Hepatocyte (in vitro differentiated cells): ENCODE results near the gene DUSP10. TPM values are rescaled to one million over a fixed set of nuclear protein-coding genes. Genes with fewer than 3 reads are reported as not detected.
A peak's percentile ranks its signal among the peaks of the same experiment; 100 is the strongest.

ENCODE experiments used
- DNase-seq: peaks from one replicate; pipeline ENCODE4 v3.0.0-alpha.2; 2016; ENCODE audit warnings: low spot score
- H2AFZ ChIP-seq: fragments of 200-600 bp; sonication (generic); 2 replicates; pipeline ENCODE4 v1.6.0; 2016; ENCODE audit warnings: antibody characterized with exemption, mild to moderate bottlenecking
- H3K27ac ChIP-seq: fragments of 200-600 bp; sonication (generic); 2 replicates; pipeline ENCODE4 v1.5.1; 2016; ENCODE audit warnings: mild to moderate bottlenecking
- H3K27me3 ChIP-seq: fragments of 200-600 bp; sonication (generic); 2 replicates; pipeline ENCODE4 v1.6.1; 2016
- H3K36me3 ChIP-seq: fragments of 200-600 bp; sonication (generic); replicated peaks from 2 replicates; pipeline ENCODE4 v1.5.1; 2016; ENCODE audit warnings: low read depth; ENCODE audit not compliant: insufficient read depth
- H3K4me1 ChIP-seq: fragments of 200-600 bp; sonication (generic); 2 replicates; pipeline ENCODE4 v1.5.1; 2016; ENCODE audit warnings: mild to moderate bottlenecking, moderate library complexity; ENCODE audit not compliant: insufficient read depth
- H3K4me2 ChIP-seq: fragments of 200-600 bp; sonication (generic); 2 replicates; pipeline ENCODE4 v1.6.0; 2016
- H3K4me3 ChIP-seq: fragments of 200-600 bp; sonication (generic); 2 replicates; pipeline ENCODE4 v1.5.1; 2016; ENCODE audit warnings: mild to moderate bottlenecking
- H3K79me2 ChIP-seq: fragments of 200-600 bp; sonication (generic); 2 replicates; pipeline ENCODE4 v1.6.0; 2017; ENCODE audit warnings: mild to moderate bottlenecking
- H3K9me2 ChIP-seq: fragments of 200-600 bp; sonication (generic); replicated peaks from 2 replicates; pipeline ENCODE4 v1.6.0; 2017; ENCODE audit warnings: mild to moderate bottlenecking; ENCODE audit not compliant: insufficient read depth
- H3K9me3 ChIP-seq: fragments of 200-600 bp; sonication (generic); 2 replicates; pipeline ENCODE4 v1.5.1; 2016; ENCODE audit warnings: low read depth, mild to moderate bottlenecking
- H4K20me1 ChIP-seq: fragments of 200-600 bp; sonication (generic); 2 replicates; pipeline ENCODE4 v1.6.0; 2016; ENCODE audit warnings: mild to moderate bottlenecking; ENCODE audit not compliant: insufficient read depth, poor library complexity, severe bottlenecking
- EZH2 ChIP-seq: fragments of 200-600 bp; sonication (generic); IDR thresholded peaks from 2 replicates; pipeline ENCODE4 v1.6.1; 2016; ENCODE audit warnings: antibody characterized with exemption, mild to moderate bottlenecking, borderline replicate concordance
- EZH2phosphoT487 ChIP-seq: fragments of 200-600 bp; sonication (generic); IDR thresholded peaks from one replicate; pipeline ENCODE4 v1.6.1; 2018; ENCODE audit warnings: antibody characterized with exemption, mild to moderate bottlenecking, low read depth, moderate library complexity; ENCODE audit not compliant: unreplicated experiment, severe bottlenecking
- WGBS: methylation state at CpG from one replicate; pipeline ENCODE4 v1.1.6; 2016; ENCODE audit warnings: low lambda C conversion rate; ENCODE audit errors: missing lambda C conversion rate; 5-methylcytosine and 5-hydroxymethylcytosine counted together
- polyA plus RNA-seq: library from polyadenylated mRNA; unstranded; fragments of >200 nt; fragmentation: Nextera tagmentation; extraction: Ambion mirVana; gene quantifications from 2 replicates; pipeline ENCODE4 v1.2.1, GENCODE V29; 2016
- total RNA-seq: library from RNA; depleted of rRNA; stranded (reverse); fragments of >200 nt; gene quantifications from 2 replicates; pipeline ENCODE4 v1.2.3, GENCODE V29; 2014
- TF ChIP-seq, protein P1 (sequence below): fragments of 200-600 bp; sonication (generic); IDR thresholded peaks from 2 replicates; pipeline ENCODE4 v1.5.1; 2016; ENCODE audit warnings: antibody characterized with exemption, mild to moderate bottlenecking; ENCODE audit not compliant: poor library complexity

The DUSP10 gene
- total and polyA plus RNA-seq, 2 experiments from 2014 or later, result 13.1 to 17.6 TPM

DNA sequence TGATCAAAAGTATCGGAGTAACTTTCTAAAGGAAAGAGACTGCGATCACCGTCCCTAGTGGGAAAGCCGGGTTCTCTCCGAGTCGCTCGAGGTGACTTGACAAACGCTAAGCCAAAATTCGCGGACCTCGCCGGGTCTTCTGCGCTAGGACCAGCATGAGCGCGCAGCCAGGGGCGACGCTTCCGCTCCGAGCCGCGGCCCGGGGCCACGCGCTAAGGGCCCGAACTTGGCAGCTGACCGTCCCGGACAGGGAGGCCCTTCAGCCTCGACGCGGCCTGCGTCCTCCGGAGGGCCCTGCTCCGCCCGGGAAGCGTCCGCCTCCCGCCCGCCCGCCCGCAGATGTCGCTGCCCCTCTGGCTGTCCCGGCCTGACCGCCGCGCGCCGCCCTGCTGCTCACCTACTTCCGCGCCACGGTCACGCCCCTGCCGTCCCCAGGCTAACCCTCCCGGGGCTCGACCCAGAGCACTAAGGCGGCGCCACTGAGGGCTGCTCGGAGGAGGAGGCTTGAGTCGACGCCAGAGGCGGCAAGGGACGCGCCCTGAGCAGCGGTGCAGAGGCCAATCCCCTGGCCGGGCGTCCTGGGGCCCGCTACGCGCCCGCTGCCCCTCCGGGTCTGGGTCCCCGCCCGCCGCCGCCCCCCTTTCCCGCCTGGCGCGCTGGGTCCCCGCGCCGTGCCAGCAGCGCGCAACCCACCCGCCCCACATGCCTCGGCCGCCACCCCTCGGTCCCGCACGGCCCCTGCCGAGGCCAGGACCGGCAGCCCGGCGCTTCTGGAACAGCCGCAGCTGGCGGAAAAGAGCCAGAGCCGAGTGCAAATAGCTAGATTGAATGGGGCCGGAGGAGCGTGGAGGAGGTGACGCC lies 896 bp upstream of the DUSP10 start:
- peak overlapping the region; percentile 82 for H3K4me2 ChIP-seq
- peak overlapping the region; percentile 34 for H3K4me3 ChIP-seq
- H3K9me2 ChIP-seq, result no peaks in the 10 kb centered on the region
- no peaks in the 10 kb centered on the region for H4K20me1 ChIP-seq
- H3K79me2 ChIP-seq, result peaks cover 26% of the 10 kb centered on the region
- H3K27me3 ChIP-seq, result peaks cover 6% of the 10 kb centered on the region
- peak overlapping the region; percentile 92 for H3K27ac ChIP-seq
- no peaks in the 10 kb centered on the region for H3K9me3 ChIP-seq
- no peaks in the 10 kb centered on the region for H3K36me3 ChIP-seq
- peak overlapping the region; percentile 70 for H2AFZ ChIP-seq
- under 1% methylated on average over 57 of the region's 98 CpGs for WGBS
- TF ChIP-seq, protein P1, sequence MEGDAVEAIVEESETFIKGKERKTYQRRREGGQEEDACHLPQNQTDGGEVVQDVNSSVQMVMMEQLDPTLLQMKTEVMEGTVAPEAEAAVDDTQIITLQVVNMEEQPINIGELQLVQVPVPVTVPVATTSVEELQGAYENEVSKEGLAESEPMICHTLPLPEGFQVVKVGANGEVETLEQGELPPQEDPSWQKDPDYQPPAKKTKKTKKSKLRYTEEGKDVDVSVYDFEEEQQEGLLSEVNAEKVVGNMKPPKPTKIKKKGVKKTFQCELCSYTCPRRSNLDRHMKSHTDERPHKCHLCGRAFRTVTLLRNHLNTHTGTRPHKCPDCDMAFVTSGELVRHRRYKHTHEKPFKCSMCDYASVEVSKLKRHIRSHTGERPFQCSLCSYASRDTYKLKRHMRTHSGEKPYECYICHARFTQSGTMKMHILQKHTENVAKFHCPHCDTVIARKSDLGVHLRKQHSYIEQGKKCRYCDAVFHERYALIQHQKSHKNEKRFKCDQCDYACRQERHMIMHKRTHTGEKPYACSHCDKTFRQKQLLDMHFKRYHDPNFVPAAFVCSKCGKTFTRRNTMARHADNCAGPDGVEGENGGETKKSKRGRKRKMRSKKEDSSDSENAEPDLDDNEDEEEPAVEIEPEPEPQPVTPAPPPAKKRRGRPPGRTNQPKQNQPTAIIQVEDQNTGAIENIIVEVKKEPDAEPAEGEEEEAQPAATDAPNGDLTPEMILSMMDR, result peak; percentile 35
- no peak for TF ChIP-seq EZH2phosphoT487
- DNase-seq, result peak; percentile 91
- no peaks in the 10 kb centered on the region for H3K4me1 ChIP-seq

DNA sequence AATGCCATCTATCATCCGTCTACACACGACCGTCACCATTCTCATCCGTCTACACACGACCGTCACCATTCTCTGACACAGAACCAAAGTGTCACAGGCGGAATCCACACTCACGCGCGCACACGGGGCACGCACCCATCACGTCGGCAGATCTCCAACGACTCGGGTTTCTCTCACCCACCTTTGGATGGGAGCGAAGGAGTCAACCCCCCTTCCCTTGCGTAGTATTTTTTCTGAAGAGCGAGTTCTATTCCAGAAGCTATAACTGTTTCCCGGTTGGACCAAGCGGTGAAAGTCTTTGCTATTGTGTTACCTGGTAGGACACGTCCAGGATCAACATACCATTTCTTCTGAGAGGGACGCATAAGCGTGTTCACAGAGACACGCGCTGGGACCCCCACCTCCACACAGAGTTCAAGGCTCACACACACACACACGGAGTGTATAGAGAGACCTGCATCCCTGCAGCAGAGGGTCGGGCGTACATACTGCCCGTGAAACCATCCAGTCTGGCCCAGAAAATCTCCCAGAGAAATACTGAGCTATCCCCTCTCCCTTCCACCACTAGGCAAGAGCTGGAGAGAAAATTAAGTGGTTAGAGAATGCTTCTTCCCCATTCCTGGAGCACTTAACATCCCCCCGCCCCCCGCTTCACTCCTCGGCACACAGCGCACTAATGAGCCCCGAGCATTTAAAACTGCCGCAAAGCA lies 741 bp downstream of the DUSP10 start:
- Histone ChIP-seq H2AFZ (peak overlapping the region; percentile 33), H3K9me2 (no peaks in the 10 kb centered on the region), H4K20me1 (no peaks in the 10 kb centered on the region), H3K36me3 (no peaks in the 10 kb centered on the region), H3K9me3 (no peaks in the 10 kb centered on the region), H3K4me1 (peaks cover under 1% of the 10 kb centered on the region), H3K27ac (peak overlapping the region; percentile 70), H3K4me2 (peak overlapping the region; percentile 93), H3K27me3 (peaks cover 6% of the 10 kb centered on the region), H3K79me2 (peaks cover 41% of the 10 kb centered on the region), H3K4me3 (peak overlapping the region; percentile 31)
- peak; percentile 32 for DNase-seq
- no peak for TF ChIP-seq EZH2phosphoT487
- TF ChIP-seq, protein P1, result no peak
- TF ChIP-seq EZH2, result no peak
- WGBS, result 1% methylated on average over 35 of the region's 36 CpGs

DNA sequence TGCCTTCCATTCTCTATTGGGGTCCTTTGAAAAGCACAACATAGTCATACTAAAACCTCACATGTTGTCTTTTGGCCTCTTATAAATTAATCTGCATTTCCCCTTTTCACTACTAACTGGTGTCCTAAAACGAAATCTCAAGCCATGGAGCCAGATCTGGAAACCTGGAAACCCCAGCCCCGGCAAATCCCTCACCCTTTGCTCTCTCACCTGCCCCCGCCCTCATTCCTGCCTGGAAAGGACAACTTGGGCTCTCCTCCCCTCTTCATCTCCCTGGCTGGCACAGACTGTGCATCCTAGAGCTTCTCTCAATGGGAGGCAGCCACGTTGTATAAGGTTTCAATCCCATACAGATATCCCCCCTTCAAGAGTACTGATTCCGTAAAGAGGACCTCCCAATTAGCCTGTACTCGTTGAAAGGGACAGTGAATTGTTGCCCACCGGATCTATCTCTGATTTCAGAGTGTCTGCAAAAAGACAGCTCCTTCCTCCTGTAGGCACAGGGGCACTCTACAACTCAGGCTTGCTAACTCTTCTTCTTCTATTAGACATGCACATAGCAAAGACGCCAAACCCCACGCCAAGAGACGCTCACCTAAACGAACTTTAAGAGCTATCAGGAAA lies 1.4 kb downstream of the DUSP10 start:
- Histone ChIP-seq H3K9me3 (no peaks in the 10 kb centered on the region), H3K9me2 (no peaks in the 10 kb centered on the region), H3K79me2 (peaks cover 48% of the 10 kb centered on the region), H3K4me1 (peaks cover 4% of the 10 kb centered on the region), H3K27me3 (peaks cover 6% of the 10 kb centered on the region), H3K4me2 (peak overlapping the region; percentile 93), H3K4me3 (peak overlapping the region; percentile 31), H3K27ac (peak overlapping the region; percentile 70), H2AFZ (peak overlapping the region; percentile 33), H3K36me3 (no peaks in the 10 kb centered on the region), H4K20me1 (no peaks in the 10 kb centered on the region)
- WGBS, result 12% methylated on average over 11 of the region's 11 CpGs
- TF ChIP-seq EZH2phosphoT487 (no peak), EZH2 (no peak)
- TF ChIP-seq, protein P1, result no peak
- DNase-seq, result peak; percentile 14
